HG03457 (cell line): ENCODE measurements around the gene LTA4H.

ENCODE experiments used
- ATAC-seq: cut with Tn5 transposase; IDR thresholded peaks from one replicate; pipeline ENCODE4 v1.9.1; 2021; ENCODE audit warnings: moderate number of reproducible peaks; ENCODE audit not compliant: unreplicated experiment

Gene LTA4H

GRCh38 chr12:95962222-95962621 is 73.2 kb downstream of the LTA4H start:
- ATAC-seq: no peak

- no peak for ATAC-seq
Observed at GRCh38 chr12:95960241-95960640, 75.1 kb downstream of the LTA4H start.

GRCh38 chr12:95959107-95959506 is 76.3 kb downstream of the LTA4H start:
- no peak for ATAC-seq

- no peak for ATAC-seq
Observed at GRCh38 chr12:95956557-95957145, 78.7 kb downstream of the LTA4H start.

GRCh38 chr12:95955549-95956159 is 79.7 kb downstream of the LTA4H start:
- ATAC-seq: no peak

GRCh38 chr12:95953000-95953399 is 82.4 kb downstream of the LTA4H start:
- ATAC-seq: no peak

GRCh38 chr12:95951515-95951914 is 83.9 kb downstream of the LTA4H start:
- no peak for ATAC-seq
